Globus pallidus (tissue), 1 donor: Measurements from ENCODE around the gene ZCCHC3.
A peak's percentile ranks its signal among the peaks of the same experiment; 100 is the strongest.

Experiments used
- DNase-seq: peaks from one replicate; pipeline ENCODE4 v3.0.0-alpha.2; 2015; ENCODE audit warnings: low spot score

ZCCHC3 gene

GRCh38 chr20:284172-284571, 13.2 kb upstream of the ZCCHC3 start:
- DNase-seq = no peak

DNA sequence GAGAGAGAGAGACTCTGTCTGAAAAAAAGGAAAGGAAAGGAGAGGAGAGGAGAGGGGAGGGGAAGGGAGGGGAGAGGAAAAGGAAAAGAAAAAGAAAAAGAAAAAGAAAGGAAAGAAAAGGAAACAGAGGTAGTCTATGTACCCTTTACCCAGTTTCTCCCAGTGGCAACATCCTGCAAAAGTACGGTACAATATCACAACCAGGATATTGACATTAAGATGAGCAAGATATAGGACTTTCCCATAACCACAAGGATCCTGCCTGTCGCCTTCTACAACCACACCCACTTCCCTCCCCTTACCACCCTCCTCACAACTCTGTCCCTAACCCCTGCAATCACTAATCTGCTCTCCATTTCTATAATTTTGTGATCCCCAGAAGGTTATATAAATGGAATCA, 10.9 kb upstream of the ZCCHC3 start:
- no peak for DNase-seq

- no peak for DNase-seq
Measured at GRCh38 chr20:288956-289692, 8.2 kb upstream of the ZCCHC3 start.

- DNase-seq = no peak
Measured at GRCh38 chr20:289693-290083, 7.7 kb upstream of the ZCCHC3 start.

DNA sequence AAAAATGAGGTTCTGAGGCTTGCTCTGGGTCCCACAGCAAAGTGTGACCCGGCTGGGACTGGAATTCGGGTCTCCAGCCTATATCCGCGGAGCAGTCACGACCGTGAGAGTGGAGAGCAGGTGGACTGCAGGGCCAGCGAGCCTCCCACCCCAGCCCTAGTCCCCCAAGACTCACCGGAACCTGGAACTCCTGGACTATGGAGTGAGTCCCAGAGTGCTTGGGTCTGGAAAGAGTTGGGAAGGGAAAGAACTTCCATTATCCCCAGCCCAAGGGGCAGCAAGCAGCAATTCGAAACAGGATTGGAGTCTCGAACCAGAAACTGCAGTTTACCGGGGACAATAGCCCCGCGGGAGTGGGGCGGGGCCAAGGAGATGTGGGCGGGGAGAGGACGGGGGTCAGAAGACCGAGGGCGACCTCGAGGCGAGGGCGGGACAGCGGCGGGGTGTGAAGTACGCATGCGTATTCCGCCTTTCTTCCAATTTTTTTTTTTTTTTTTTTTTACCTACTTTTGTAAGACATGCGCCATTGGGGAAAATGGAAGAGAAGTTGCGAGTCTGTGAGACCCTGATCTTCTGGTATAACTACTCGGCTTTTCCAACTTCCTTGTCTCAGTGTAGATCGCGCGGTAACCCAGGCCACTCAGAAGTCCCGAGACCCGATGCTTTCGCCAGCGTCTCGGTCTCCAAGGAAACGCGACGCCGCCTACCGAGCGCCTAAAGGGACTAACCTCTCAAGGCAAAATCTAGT, 7.1 kb upstream of the ZCCHC3 start, which contains the start of gene C20orf96:
TSS of gene C20orf96 (minus strand) at position 667 of the 748 bp plus-strand sequence. CDS start at position 527, 140 bp downstream.
- DNase-seq = peak; percentile 90

DNA sequence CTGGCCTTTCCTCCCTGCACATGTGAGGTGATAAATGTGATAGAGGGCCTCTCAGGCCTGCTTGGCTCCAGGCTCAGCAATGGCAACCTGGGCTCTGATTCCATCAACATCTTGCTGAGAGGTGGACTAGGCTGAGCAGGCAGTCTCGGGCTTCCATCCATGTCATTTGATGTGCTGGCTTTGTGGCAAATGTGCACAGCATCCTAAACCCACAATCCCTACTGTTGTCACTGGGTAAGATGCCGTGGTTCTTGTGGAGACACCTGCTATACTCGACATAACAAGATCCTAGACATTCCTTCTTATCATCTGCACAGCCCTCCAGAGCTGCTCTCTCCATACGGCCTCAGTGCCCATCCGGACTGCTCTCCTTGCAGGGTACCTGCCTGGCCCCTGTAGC, 2.8 kb upstream of the ZCCHC3 start:
- no peak for DNase-seq

DNA sequence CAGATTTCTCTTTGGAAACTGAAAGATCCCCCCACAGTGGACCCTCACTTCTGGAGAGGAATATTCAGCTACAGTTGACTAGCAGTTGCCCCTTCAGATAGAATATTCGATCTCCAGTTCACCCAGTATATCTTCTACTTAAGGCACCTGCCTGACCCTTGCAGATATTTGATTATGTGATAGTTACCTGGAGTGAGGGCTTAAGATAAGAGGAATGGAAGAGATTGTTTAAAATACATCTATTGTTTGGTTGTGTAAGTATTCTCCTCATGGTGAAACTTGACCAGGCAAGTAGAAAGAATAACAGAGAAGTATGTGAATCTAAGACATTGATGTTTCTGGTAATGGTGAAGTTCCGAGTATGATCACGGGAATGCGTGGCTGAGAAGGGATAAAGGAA, 1.6 kb upstream of the ZCCHC3 start:
- DNase-seq = no peak

DNA sequence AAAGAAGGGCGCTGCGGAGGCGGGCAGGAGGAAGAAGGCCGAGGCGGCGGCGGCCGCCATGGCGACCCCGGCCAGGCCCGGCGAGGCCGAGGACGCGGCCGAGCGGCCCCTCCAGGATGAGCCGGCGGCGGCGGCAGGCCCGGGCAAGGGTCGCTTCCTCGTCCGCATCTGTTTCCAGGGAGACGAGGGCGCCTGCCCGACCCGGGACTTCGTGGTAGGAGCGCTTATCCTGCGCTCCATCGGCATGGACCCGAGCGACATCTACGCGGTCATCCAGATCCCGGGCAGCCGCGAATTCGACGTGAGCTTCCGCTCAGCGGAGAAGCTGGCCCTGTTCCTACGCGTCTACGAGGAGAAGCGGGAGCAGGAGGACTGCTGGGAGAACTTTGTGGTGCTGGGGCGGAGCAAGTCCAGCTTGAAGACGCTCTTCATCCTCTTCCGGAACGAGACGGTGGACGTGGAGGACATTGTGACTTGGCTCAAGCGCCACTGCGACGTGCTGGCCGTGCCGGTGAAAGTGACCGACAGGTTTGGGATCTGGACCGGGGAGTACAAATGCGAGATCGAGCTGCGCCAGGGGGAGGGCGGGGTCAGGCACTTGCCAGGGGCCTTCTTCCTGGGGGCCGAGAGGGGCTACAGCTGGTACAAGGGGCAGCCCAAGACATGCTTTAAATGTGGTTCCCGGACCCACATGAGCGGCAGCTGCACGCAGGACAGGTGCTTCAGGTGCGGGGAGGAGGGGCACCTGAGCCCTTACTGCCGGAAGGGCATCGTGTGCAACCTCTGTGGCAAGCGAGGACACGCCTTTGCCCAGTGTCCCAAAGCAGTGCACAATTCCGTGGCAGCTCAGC, 780 bp downstream of the ZCCHC3 start:
- DNase-seq = peak; percentile 56

GRCh38 chr20:298776-299391, 1.5 kb downstream of the ZCCHC3 start:
- no peak for DNase-seq

- DNase-seq = no peak
Measured at GRCh38 chr20:300345-300990, 3.1 kb downstream of the ZCCHC3 start.

GRCh38 chr20:301886-302848, 4.8 kb downstream of the ZCCHC3 start:
- no peak for DNase-seq

GRCh38 chr20:305745-306144, 8.4 kb downstream of the ZCCHC3 start:
- DNase-seq = no peak

GRCh38 chr20:308427-309038, 11.2 kb downstream of the ZCCHC3 start:
- no peak for DNase-seq

- no peak for DNase-seq
Measured at GRCh38 chr20:309306-309840, 12.0 kb downstream of the ZCCHC3 start.

DNA sequence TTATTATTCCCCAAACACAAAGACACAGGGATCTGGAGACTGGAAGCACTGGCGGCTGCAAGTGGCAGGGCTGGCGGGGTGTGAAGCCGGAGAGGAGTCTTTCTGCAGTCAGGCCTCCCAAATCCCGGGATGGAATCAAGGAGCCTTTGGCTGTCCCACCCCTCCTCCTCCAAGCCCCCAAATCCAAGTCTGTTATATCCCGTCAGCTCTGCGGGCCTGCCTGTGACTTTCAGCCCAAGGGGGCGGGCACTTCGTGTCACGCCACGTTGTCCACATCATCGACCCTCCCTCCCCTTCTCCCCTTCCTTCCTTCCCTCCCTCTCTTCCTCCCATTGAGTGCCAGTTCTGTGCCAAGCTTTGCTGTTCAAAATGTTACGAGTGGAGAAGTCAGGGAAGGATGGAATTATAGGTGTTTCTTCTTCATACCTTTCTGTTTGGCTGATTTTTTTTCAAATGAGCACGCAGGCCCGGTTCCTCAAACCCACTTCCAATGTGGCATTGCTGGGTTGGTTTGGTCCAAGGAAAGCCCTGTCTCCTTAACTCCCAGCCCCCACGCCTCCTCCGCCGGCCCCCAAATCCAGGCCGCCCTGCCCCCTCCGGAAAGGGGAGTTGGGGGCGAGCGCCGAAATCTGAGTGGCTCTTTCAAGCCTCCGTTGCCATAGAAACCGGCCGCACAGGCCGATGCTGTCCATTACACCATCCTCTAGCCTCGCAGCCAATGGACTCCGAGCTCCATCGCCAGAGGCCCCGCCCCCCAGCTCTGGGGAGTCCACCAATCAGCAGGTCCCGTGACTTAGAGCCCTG, 12.7 kb downstream of the ZCCHC3 start:
- peak; percentile 100 for DNase-seq

GRCh38 chr20:310645-311044, 13.3 kb downstream of the ZCCHC3 start:
- DNase-seq = no peak

GRCh38 chr20:311609-312008, 14.2 kb downstream of the ZCCHC3 start:
- no peak for DNase-seq

DNA sequence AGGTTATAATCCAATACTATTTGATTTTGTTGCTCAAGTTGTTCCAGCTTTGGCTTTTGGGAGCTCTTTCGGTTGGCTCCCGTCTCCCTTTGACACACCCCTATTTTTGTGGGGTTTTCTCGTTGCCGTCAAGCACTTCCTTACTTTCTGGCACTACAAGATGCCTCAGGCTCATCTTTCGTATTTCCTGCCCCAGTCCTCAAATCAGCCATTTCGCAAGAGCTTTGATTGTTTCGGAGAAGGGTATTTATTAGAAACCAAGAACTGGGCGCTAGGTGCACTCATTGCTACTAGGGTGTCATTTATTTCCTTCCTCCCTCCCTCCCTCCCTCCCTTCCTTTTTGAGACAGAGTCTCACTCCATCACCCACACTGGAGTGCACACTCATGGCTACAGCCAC, 14.7 kb downstream of the ZCCHC3 start:
- DNase-seq = no peak

GRCh38 chr20:312866-313265, 15.5 kb downstream of the ZCCHC3 start:
- no peak for DNase-seq
